CD14-positive monocyte (primary cell): ENCODE results near the gene SORBS1. TPM values are rescaled to one million over a fixed set of nuclear protein-coding genes. Genes with fewer than 3 reads are reported as not detected.

Source experiments
- DNase-seq, 3 donors: peaks; one replicate each; pipeline ENCODE4 v3.0.0-alpha.2; 2011 to 2022
- H2AFZ ChIP-seq: 2 replicates; pipeline ENCODE4 v1.6.0; 2012; ENCODE audit warnings: mild to moderate bottlenecking, low read depth, low read length, inconsistent platforms; ENCODE audit not compliant: insufficient read depth, poor library complexity, severe bottlenecking
- H3K27ac ChIP-seq, 2 donors: 1 replicate in 1 of 2; 2 replicates in 1 of 2; pipeline ENCODE4 v1.5.1; 2012 to 2013; ENCODE audit warnings: low read length in 2 of 2, control low read depth in 1 of 2, inconsistent platforms in 1 of 2, low read depth in 1 of 2, mild to moderate bottlenecking in 1 of 2
- H3K27me3 ChIP-seq, 2 donors: one replicate each; pipeline versions ENCODE4 v1.6.0 to v1.6.1; 2011 to 2013; ENCODE audit warnings: low read length in 2 of 2; ENCODE audit not compliant: control insufficient read depth in 2 of 2, insufficient read depth in 2 of 2
- H3K36me3 ChIP-seq, 2 donors: replicated peaks in 1 of 2; 1 replicate in 1 of 2; 2 replicates in 1 of 2; pipeline versions ENCODE4 v1.5.1 to v1.6.1; 2012 to 2013; ENCODE audit warnings: low read length in 2 of 2, control low read depth in 1 of 2, inconsistent platforms in 1 of 2, mild to moderate bottlenecking in 1 of 2; ENCODE audit not compliant: insufficient read depth in 2 of 2, control insufficient read depth in 1 of 2
- H3K4me1 ChIP-seq, 2 donors: 1 replicate in 1 of 2; 2 replicates in 1 of 2; pipeline versions ENCODE4 v1.5.1 to v1.6.1; 2012 to 2013; ENCODE audit warnings: low read length in 2 of 2, control low read depth in 1 of 2, inconsistent platforms in 1 of 2, mild to moderate bottlenecking in 1 of 2, moderate library complexity in 1 of 2; ENCODE audit not compliant: insufficient read depth in 2 of 2, control insufficient read depth in 1 of 2
- H3K4me2 ChIP-seq: replicated peaks from 2 replicates; pipeline ENCODE3; 2012; ENCODE audit warnings: low read length, moderate library complexity, mild to moderate bottlenecking; ENCODE audit not compliant: poor library complexity, severe bottlenecking; ENCODE audit errors: extremely low read depth
- H3K4me3 ChIP-seq, 3 experiments: fragments of 200-600 bp in 1 of 3; sonication (generic) in 1 of 3; replicated peaks in 1 of 3; 1 replicate in 2 of 3; 2 replicates in 1 of 3; pipeline ENCODE4 v1.5.1; 2011 to 2013; ENCODE audit warnings: low read length in 3 of 3, mild to moderate bottlenecking in 3 of 3, control low read depth in 2 of 3, low read depth in 2 of 3, inconsistent platforms in 1 of 3, moderate library complexity in 1 of 3
- H3K79me2 ChIP-seq: 2 replicates; pipeline ENCODE4 v1.6.0; 2012; ENCODE audit warnings: mild to moderate bottlenecking, control low read depth, inconsistent platforms, low read length, moderate library complexity; ENCODE audit not compliant: insufficient read depth
- H3K9ac ChIP-seq: 2 replicates; pipeline ENCODE4 v1.6.0; 2017; ENCODE audit warnings: low read length, mild to moderate bottlenecking; ENCODE audit not compliant: insufficient read depth, poor library complexity, severe bottlenecking
- H3K9me3 ChIP-seq, 2 donors: replicated peaks in 1 of 2; 1 replicate in 1 of 2; 2 replicates in 1 of 2; pipeline versions ENCODE4 v1.5.1 to v1.6.1; 2012 to 2013; ENCODE audit warnings: low read length in 2 of 2, control low read depth in 1 of 2; ENCODE audit not compliant: control insufficient read depth in 1 of 2, insufficient read depth in 1 of 2
- H4K20me1 ChIP-seq: 2 replicates; pipeline ENCODE4 v1.6.0; 2012; ENCODE audit warnings: mild to moderate bottlenecking, low read length, control low read depth, moderate library complexity; ENCODE audit not compliant: insufficient read depth
- H3K27ac Mint-ChIP-seq, 7 donors: one replicate each; pipeline ENCODE4 v1.8.0; 2020; ENCODE audit warnings: mild to moderate bottlenecking in 7 of 7, mixed read lengths in 7 of 7, moderate library complexity in 6 of 7, inconsistent platforms in 2 of 7
- H3K27me3 Mint-ChIP-seq, 3 donors: one replicate each; pipeline ENCODE4 v1.8.0; 2021 to 2022; ENCODE audit warnings: low read depth in 3 of 3, mild to moderate bottlenecking in 3 of 3, mixed read lengths in 3 of 3, moderate library complexity in 3 of 3, inconsistent platforms in 1 of 3
- H3K36me3 Mint-ChIP-seq, 2 donors: one replicate each; pipeline ENCODE4 v1.8.0; 2020; ENCODE audit warnings: mixed read lengths in 2 of 2, inconsistent platforms in 1 of 2, mild to moderate bottlenecking in 1 of 2
- H3K4me1 Mint-ChIP-seq: one replicate; pipeline ENCODE4 v1.8.0; 2020; ENCODE audit warnings: mild to moderate bottlenecking, mixed read lengths
- H3K4me3 Mint-ChIP-seq, 2 donors: one replicate each; pipeline ENCODE4 v1.8.0; 2020; ENCODE audit warnings: mild to moderate bottlenecking in 2 of 2, mixed read lengths in 2 of 2, moderate library complexity in 1 of 2
- H3K9me3 Mint-ChIP-seq, 7 donors: one replicate each; pipeline ENCODE4 v1.8.0; 2020 to 2022; ENCODE audit warnings: mixed read lengths in 7 of 7, mild to moderate bottlenecking in 6 of 7, moderate library complexity in 6 of 7, inconsistent platforms in 2 of 7
- WGBS: methylation state at CpG from one replicate; pipeline ENCODE4 v1.1.5; 2013; ENCODE audit warnings: missing lambda C conversion rate; ENCODE audit not compliant: insufficient coverage; 5-methylcytosine and 5-hydroxymethylcytosine counted together
- intact Hi-C, 2 donors: fragments of 100-400 bp; cut with micrococcal nuclease; formaldehyde crosslinking; loops; one replicate each; pipeline versions ENCODE4 v1.15.0 to v1.15.1; 2023
- polyA plus RNA-seq, 3 donors: library from polyadenylated mRNA; depleted of rRNA in 1 of 3; unstranded in 2 of 3; stranded (reverse) in 1 of 3; fragments of 300-500 nt in 2 of 3; fragments of >200 nt in 1 of 3; fragmentation: Illumina TruSeq in 2 of 3; gene quantifications; 1 replicate in 2 of 3; 2 replicates in 1 of 3; pipeline ENCODE4 v1.2.3, GENCODE V29; 2012 to 2021
- TF ChIP-seq, protein P1 (sequence below): fragments of 200-600 bp; IDR thresholded peaks from one replicate; pipeline ENCODE4 v1.8.0; 2022; ENCODE audit warnings: antibody characterized with exemption, mild to moderate bottlenecking

SORBS1 gene
- polyA plus RNA-seq, 3 donors = 0.08 to 0.15 TPM; not detected in 1

DNA sequence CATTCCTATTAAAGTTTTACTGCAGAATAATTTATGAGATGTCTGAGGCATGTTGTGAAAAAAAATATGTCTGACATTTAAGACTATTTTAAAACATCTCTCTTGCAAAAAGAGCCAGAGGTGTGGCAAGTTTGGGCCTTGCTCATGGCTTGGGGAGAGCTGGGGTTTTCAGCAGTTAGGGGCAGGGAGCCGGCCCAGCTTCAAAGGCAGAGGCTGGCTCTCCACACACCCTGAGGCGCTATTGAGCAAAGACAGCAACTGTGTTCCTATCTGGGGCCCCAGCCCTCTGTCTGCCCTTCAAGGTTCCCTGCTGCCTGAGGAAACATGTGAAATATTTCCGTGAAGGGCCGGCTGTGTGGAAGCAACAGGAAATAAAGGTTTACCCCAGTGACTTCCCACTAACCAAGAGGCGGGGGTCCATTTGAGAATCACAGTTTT lies 94.0 kb downstream of the SORBS1 start:
- no peak overlapping the region for H3K4me3 Mint-ChIP-seq
- Histone ChIP-seq H4K20me1 (no peaks in the 10 kb centered on the region), H3K4me3 (no peak overlapping the region), H3K36me3 (no peaks in the 10 kb centered on the region), H3K9ac (no peak overlapping the region), H2AFZ (no peak overlapping the region), H3K27me3 (peaks cover 0 to 6% of the 10 kb centered on the region in 2 donors), H3K9me3 (no peaks in the 10 kb centered on the region), H3K79me2 (no peaks in the 10 kb centered on the region), H3K27ac (no peak overlapping the region), H3K4me1 (no peaks in the 10 kb centered on the region), H3K4me2 (no peak overlapping the region)
- no peak for DNase-seq
- TF ChIP-seq, protein P1, sequence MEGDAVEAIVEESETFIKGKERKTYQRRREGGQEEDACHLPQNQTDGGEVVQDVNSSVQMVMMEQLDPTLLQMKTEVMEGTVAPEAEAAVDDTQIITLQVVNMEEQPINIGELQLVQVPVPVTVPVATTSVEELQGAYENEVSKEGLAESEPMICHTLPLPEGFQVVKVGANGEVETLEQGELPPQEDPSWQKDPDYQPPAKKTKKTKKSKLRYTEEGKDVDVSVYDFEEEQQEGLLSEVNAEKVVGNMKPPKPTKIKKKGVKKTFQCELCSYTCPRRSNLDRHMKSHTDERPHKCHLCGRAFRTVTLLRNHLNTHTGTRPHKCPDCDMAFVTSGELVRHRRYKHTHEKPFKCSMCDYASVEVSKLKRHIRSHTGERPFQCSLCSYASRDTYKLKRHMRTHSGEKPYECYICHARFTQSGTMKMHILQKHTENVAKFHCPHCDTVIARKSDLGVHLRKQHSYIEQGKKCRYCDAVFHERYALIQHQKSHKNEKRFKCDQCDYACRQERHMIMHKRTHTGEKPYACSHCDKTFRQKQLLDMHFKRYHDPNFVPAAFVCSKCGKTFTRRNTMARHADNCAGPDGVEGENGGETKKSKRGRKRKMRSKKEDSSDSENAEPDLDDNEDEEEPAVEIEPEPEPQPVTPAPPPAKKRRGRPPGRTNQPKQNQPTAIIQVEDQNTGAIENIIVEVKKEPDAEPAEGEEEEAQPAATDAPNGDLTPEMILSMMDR = no peak
- H3K36me3 Mint-ChIP-seq = no peaks in the 10 kb centered on the region
- intact Hi-C loops = no loop called here
- H3K9me3 Mint-ChIP-seq = no peaks in the 10 kb centered on the region
- H3K27me3 Mint-ChIP-seq = peaks cover 0 to 14% (median 12%) of the 10 kb centered on the region in 3 donors
- 0% methylated on average over 1 of the region's 5 CpGs for WGBS
- no peak overlapping the region for H3K27ac Mint-ChIP-seq
- H3K4me1 Mint-ChIP-seq = no peaks in the 10 kb centered on the region

DNA sequence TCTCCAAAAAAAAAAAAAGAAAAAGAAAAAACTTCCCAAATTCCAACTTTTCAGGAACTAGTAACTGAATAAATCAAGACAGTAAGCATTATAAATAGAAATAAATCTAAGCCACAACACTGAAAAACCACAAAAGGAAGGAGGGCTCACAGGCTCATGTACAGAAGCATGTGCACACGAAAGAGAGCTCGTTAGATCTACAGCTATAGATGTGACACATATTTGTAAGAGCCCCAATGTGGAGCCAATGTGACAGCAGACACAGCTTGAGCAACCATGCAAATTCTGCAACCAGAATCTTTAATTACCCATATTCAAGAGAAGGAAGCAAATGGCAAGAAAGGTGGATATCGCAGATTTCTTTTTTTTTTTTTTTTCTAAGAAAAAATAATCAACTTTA lies 94.7 kb downstream of the SORBS1 start:
- H3K27ac ChIP-seq = no peak overlapping the region
- no peak for DNase-seq
- H3K36me3 ChIP-seq = no peaks in the 10 kb centered on the region
- no peak overlapping the region for H3K27ac Mint-ChIP-seq
- no peak overlapping the region for H2AFZ ChIP-seq
- no peaks in the 10 kb centered on the region for H3K4me1 ChIP-seq
- H3K79me2 ChIP-seq = no peaks in the 10 kb centered on the region
- H3K4me3 ChIP-seq = no peak overlapping the region
- no peak overlapping the region for H3K9ac ChIP-seq
- TF ChIP-seq, protein P1 = no peak
- H3K27me3 Mint-ChIP-seq = peaks cover 0 to 14% (median 12%) of the 10 kb centered on the region in 3 donors
- no peaks in the 10 kb centered on the region for H3K36me3 Mint-ChIP-seq
- no peaks in the 10 kb centered on the region for H3K9me3 Mint-ChIP-seq
- no peaks in the 10 kb centered on the region for H3K4me1 Mint-ChIP-seq
- no peaks in the 10 kb centered on the region for H3K9me3 ChIP-seq
- no CpG with 5 or more reads among the region's 3 CpGs for WGBS
- intact Hi-C loops = no loop called here
- no peak overlapping the region for H3K4me2 ChIP-seq
- H3K27me3 ChIP-seq = peaks cover 0 to 6% of the 10 kb centered on the region in 2 donors
- no peak overlapping the region for H3K4me3 Mint-ChIP-seq
- no peaks in the 10 kb centered on the region for H4K20me1 ChIP-seq
